Neural cell (in vitro differentiated cells): ENCODE data around the gene GFI1.

Experiments used
- EZH2 ChIP-seq: fragments of 200-600, 300-800 bp; shearing (Covaris generic), sonication (generic); IDR thresholded peaks from 2 replicates; pipeline ENCODE4 v1.6.1; 2014; ENCODE audit warnings: antibody characterized with exemption, low read length, borderline replicate concordance, mild to moderate bottlenecking; ENCODE audit not compliant: insufficient read depth, poor library complexity, severe bottlenecking
- TAF1 ChIP-seq: IDR thresholded peaks from 2 replicates; pipeline ENCODE4 v1.6.1; 2012; ENCODE audit warnings: low read depth

DNA sequence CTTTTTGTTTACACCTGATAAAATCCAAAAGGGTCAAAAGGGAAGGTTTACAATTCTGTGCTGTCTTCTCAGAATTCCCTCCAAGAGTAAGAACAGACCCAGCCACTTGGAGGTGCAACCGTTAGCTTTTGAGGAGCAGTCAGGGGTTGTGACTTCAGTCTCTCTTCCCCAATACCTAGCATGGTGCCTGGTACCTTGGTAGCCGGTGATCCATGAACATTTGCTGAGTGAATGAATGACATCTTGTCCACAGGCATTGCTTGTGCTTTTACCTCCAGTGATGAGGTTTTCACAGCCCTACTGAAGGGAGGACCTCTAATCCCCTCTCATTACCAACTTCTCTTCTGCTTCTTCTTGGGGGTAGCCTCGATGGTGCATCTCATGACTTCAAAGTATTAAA, 11.7 kb downstream of the GFI1 start:
- no peak for TF ChIP-seq TAF1
- TF ChIP-seq EZH2: no peak
